K562 (cell line): ENCODE data around the gene DYRK2. TPM values are rescaled to one million over a fixed set of nuclear protein-coding genes. Genes with fewer than 3 reads are reported as not detected.

Experiments
- ATAC-seq: fragments of 200-7000 bp; cut with Tn5 transposase; 3 replicates; pipeline ENCODE4 v1.9.1; 2020; ENCODE audit warnings: moderate library complexity
- BruUV-seq: library from RNA; stranded (reverse); fragments of 400-500 nt; replicated peaks from 2 replicates; lab custom pipeline; 2021; lab: Mats Ljungman, UMichigan
- CTCF ChIA-PET: fragments of 300-600 bp; formaldehyde crosslinking; extraction: SDS; loops from one replicate; lab custom pipeline; 2021; ENCODE audit warnings: low intra/inter-chr PET ratio; lab: Yijun Ruan, JAX
- POLR2A ChIA-PET: fragments of 300-600, 350-650 bp; sonication (Branson Sonifier 250); formaldehyde crosslinking; extraction: SDS; loops from one replicate; lab custom pipeline; 2021; ENCODE audit warnings: antibody characterized with exemption, inconsistent platforms; lab: Yijun Ruan, JAX
- DNase-seq, 4 experiments: peaks; one replicate each; pipeline versions ENCODE4 v3.0.0 to v3.0.0-alpha.2; 2011 to 2018; ENCODE audit warnings: low spot score in 3 of 4, mixed read lengths in 3 of 4; ENCODE audit errors: extremely low read depth in 1 of 4
- FAIRE-seq: peaks from 2 replicates; lab custom pipeline; 2011; peaks lifted over from hg19 to GRCh38; lab: Jason Lieb, UNC
- H2AFZ ChIP-seq: 2 replicates; pipeline ENCODE4 v1.6.0; 2011; ENCODE audit warnings: low read depth, low read length, control low read depth, inconsistent platforms
- H3K27ac ChIP-seq: fragments of 200-600 bp; 3 replicates; pipeline ENCODE4 v1.8.0; 2011; ENCODE audit warnings: low read depth, mild to moderate bottlenecking, control low read depth, inconsistent platforms, low read length, moderate library complexity, mixed read lengths; ENCODE audit errors: extremely low read depth
- H3K27me3 ChIP-seq, 2 experiments: fragments of 300-600 bp in 1 of 2; 2 replicates in 1 of 2; 3 replicates in 1 of 2; pipeline versions ENCODE4 v1.6.0 to v1.8.0; 2011; ENCODE audit warnings: inconsistent platforms in 2 of 2, low read length in 2 of 2, mild to moderate bottlenecking in 1 of 2, mixed read lengths in 1 of 2, moderate library complexity in 1 of 2; ENCODE audit not compliant: control insufficient read depth in 2 of 2, insufficient read depth in 2 of 2
- H3K36me3 ChIP-seq: fragments of 300-600 bp; 3 replicates; pipeline ENCODE4 v1.8.0; 2011; ENCODE audit warnings: mild to moderate bottlenecking, low read length, inconsistent platforms; ENCODE audit not compliant: control insufficient read depth, insufficient read depth
- H3K4me1 ChIP-seq, 2 experiments: fragments of 200-600 bp in 1 of 2; replicated peaks in 1 of 2; 2 replicates in 1 of 2; 3 replicates in 1 of 2; pipeline versions ENCODE4 v1.5.1 to v1.8.0; 2011; ENCODE audit warnings: inconsistent platforms in 2 of 2, low read length in 2 of 2, mild to moderate bottlenecking in 1 of 2, mixed read lengths in 1 of 2, moderate library complexity in 1 of 2; ENCODE audit not compliant: control insufficient read depth in 2 of 2, insufficient read depth in 2 of 2
- H3K4me2 ChIP-seq: 2 replicates; pipeline ENCODE4 v1.6.1; 2011; ENCODE audit warnings: low read length, control low read depth, inconsistent platforms, mixed read lengths; ENCODE audit not compliant: insufficient read depth
- H3K4me3 ChIP-seq: fragments of 200-600 bp; sonication (generic), shearing (Covaris generic); 2 replicates; pipeline ENCODE4 v1.5.1; 2016; ENCODE audit warnings: control low read depth, inconsistent platforms
- H3K79me2 ChIP-seq: fragments of 200-600 bp; 3 replicates; pipeline ENCODE4 v1.8.0; 2011; ENCODE audit warnings: low read length, inconsistent platforms; ENCODE audit not compliant: control insufficient read depth, insufficient read depth
- H3K9ac ChIP-seq, 2 experiments: 2 replicates each; pipeline versions ENCODE4 v1.6.0 to v1.6.1; 2011; ENCODE audit warnings: low read depth in 2 of 2, low read length in 2 of 2, control low read depth in 1 of 2, inconsistent platforms in 1 of 2, mild to moderate bottlenecking in 1 of 2, mixed read lengths in 1 of 2; ENCODE audit not compliant: insufficient read depth in 1 of 2
- H3K9me1 ChIP-seq: one replicate; pipeline ENCODE4 v1.6.0; 2011; ENCODE audit warnings: inconsistent platforms, mild to moderate bottlenecking, low read length, moderate library complexity; ENCODE audit not compliant: control insufficient read depth, insufficient read depth
- H3K9me3 ChIP-seq: replicated peaks from 2 replicates; pipeline ENCODE4 v1.5.1; 2011; ENCODE audit warnings: low read depth, low read length, inconsistent platforms; ENCODE audit not compliant: control insufficient read depth, insufficient read depth
- H4K20me1 ChIP-seq: replicated peaks from 2 replicates; pipeline ENCODE4 v1.6.1; 2011; ENCODE audit warnings: low read length, inconsistent platforms, mixed read lengths; ENCODE audit not compliant: control insufficient read depth, insufficient read depth
- C11orf30 ChIP-seq: fragments of 450-650 bp; IDR thresholded peaks from 2 replicates; pipeline ENCODE4 v1.6.1; 2016; ENCODE audit warnings: low read depth, mild to moderate bottlenecking
- CREB1 ChIP-seq, 2 experiments: sonication (generic) in 1 of 2; formaldehyde crosslinking in 1 of 2; IDR thresholded peaks; 2 replicates each; pipeline versions ENCODE4 v1.6.1 to v1.8.0; 2012 to 2022; ENCODE audit warnings: inconsistent platforms in 1 of 2, mild to moderate bottlenecking in 1 of 2, missing genetic modification reagents in 1 of 2, moderate library complexity in 1 of 2
- SMC3 ChIP-seq: conservative IDR thresholded peaks from 2 replicates; pipeline ENCODE4 v1.6.1; 2011; ENCODE audit warnings: low read depth, low read length, improper control_type of control experiment; ENCODE audit not compliant: insufficient read depth
- SRF ChIP-seq, 2 experiments: fragments of 250-450, 450-650 bp in 1 of 2; sonication (Bioruptor Pico) in 1 of 2; sonication (generic) in 1 of 2; formaldehyde crosslinking; IDR thresholded peaks; 2 replicates each; pipeline versions ENCODE4 v1.5.0 to v1.5.1; 2020 to 2022; ENCODE audit warnings: mild to moderate bottlenecking in 1 of 2, missing genetic modification reagents in 1 of 2
- STAG1 ChIP-seq: sonication (generic); formaldehyde crosslinking; IDR thresholded peaks from 2 replicates; pipeline ENCODE4 v1.5.0; 2020; ENCODE audit warnings: missing genetic modification reagents, borderline replicate concordance
- TBL1XR1 ChIP-seq, 2 experiments: IDR thresholded peaks; 2 replicates each; pipeline ENCODE4 v1.6.1; 2012; ENCODE audit warnings: improper control_type of control experiment in 2 of 2, low read length in 2 of 2, mild to moderate bottlenecking in 1 of 2
- TCFL5 ChIP-seq: fragments of 250-450 bp; sonication (Bioruptor Pico); conservative IDR thresholded peaks from 2 replicates; pipeline ENCODE4 v1.6.1; 2021; ENCODE audit warnings: mild to moderate bottlenecking, moderate library complexity, matching md5 sums
- XRCC5 ChIP-seq: fragments of 200-400 bp; formaldehyde crosslinking; IDR thresholded peaks from 2 replicates; pipeline ENCODE4 v1.6.1; 2017; ENCODE audit warnings: low read depth, mild to moderate bottlenecking, low read length
- ZNF197 ChIP-seq: fragments of 200-800 bp; sonication (Bioruptor generic); IDR thresholded peaks from 2 replicates; pipeline ENCODE4 v1.6.1; 2016; ENCODE audit warnings: low read depth, missing genetic modification characterization, missing compliant biosample characterization
- ZSCAN32 ChIP-seq: fragments of 450-650 bp; formaldehyde crosslinking; IDR thresholded peaks from 2 replicates; pipeline ENCODE4 v1.4.0; 2020; ENCODE audit warnings: mild to moderate bottlenecking, moderate library complexity
- in situ Hi-C: fragments of 300-500 bp; cut with MboI; formaldehyde crosslinking; loops from 4 replicates; pipeline ENCODE4 v1.15.0; 2018; ENCODE audit warnings: inconsistent platforms, mixed read lengths
- intact Hi-C: fragments of 100-400 bp; cut with micrococcal nuclease; formaldehyde crosslinking; loops from 2 replicates; pipeline ENCODE4 v1.14.2; 2022
- polyA plus RNA-seq, 8 experiments: library from polyadenylated mRNA; depleted of rRNA in 4 of 8; stranded (reverse) in 5 of 8; unstranded in 3 of 8; fragments of >200 nt; fragmentation: Nextera tagmentation in 2 of 8; fragmentation: Illumina TruSeq in 1 of 8; extraction: Ambion mirVana in 2 of 8; extraction: Trizol in 1 of 8; gene quantifications; 2 replicates each; pipeline versions ENCODE4 v1.2.1 to v1.2.3, GENCODE V29; 2011 to 2014; ENCODE audit warnings: inconsistent platforms in 1 of 8, missing spikeins in 1 of 8
- total RNA-seq, 7 experiments: library from RNA; depleted of rRNA in 6 of 7; stranded (reverse); fragments of >200 nt in 6 of 7; fragmentation: Illumina TruSeq in 2 of 7; extraction: Trizol in 2 of 7; gene quantifications; 2 replicates each; pipeline versions ENCODE4 v1.2.1 to v1.2.3, GENCODE V29; 2011 to 2021; ENCODE audit warnings: low replicate concordance in 1 of 7
- TF ChIP-seq, protein P1 (sequence below): fragments of 150-350 bp; conservative IDR thresholded peaks from 2 replicates; pipeline ENCODE4 v1.6.1; 2014; ENCODE audit warnings: low read length
- TF ChIP-seq, protein P2 (sequence below): fragments of 450-650 bp; formaldehyde crosslinking; IDR thresholded peaks from 2 replicates; pipeline ENCODE4 v1.4.0; 2020; ENCODE audit warnings: mild to moderate bottlenecking
- TF ChIP-seq, protein P3 (sequence below): fragments of 450-650 bp; IDR thresholded peaks from 2 replicates; pipeline ENCODE4 v1.6.1; 2016
- TF ChIP-seq, protein P4 (sequence below): fragments of 250-450 bp; sonication (Bioruptor Pico); IDR thresholded peaks from 2 replicates; pipeline ENCODE4 v1.4.0; 2020

Gene DYRK2
- total and polyA plus RNA-seq, 9 of the 15 experiments (the other 6 are each of a cell fraction or from before 2014, with no cell fraction given), result 1.7 to 15.4 (median 8.4) TPM

DNA sequence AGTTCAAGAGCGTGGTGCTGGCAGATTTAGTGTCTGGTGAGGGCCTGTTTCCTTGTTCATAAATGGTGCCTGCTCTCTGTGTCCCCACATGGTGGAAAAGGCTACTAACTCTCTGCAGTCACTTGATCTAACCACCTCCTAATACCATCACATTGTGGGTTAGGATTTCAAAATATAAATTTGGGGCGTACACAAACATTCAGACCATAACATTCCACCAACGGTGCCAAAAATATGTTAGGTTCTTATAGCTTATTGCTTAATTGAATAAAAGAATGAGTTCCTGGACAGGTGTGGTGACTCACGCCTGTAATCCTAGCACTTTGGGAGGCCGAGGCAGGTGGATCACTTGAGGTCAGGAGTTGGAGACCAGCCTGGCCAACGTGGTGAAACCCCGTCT is 3.4 kb upstream of the DYRK2 start (continued):
- TF ChIP-seq, protein P1, sequence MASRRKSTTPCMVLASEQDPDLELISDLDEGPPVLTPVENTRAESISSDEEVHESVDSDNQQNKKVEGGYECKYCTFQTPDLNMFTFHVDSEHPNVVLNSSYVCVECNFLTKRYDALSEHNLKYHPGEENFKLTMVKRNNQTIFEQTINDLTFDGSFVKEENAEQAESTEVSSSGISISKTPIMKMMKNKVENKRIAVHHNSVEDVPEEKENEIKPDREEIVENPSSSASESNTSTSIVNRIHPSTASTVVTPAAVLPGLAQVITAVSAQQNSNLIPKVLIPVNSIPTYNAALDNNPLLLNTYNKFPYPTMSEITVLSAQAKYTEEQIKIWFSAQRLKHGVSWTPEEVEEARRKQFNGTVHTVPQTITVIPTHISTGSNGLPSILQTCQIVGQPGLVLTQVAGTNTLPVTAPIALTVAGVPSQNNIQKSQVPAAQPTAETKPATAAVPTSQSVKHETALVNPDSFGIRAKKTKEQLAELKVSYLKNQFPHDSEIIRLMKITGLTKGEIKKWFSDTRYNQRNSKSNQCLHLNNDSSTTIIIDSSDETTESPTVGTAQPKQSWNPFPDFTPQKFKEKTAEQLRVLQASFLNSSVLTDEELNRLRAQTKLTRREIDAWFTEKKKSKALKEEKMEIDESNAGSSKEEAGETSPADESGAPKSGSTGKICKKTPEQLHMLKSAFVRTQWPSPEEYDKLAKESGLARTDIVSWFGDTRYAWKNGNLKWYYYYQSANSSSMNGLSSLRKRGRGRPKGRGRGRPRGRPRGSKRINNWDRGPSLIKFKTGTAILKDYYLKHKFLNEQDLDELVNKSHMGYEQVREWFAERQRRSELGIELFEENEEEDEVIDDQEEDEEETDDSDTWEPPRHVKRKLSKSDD, result no peak
- TF ChIP-seq SMC3 (no peak), ZNF197 (no peak), CREB1 (IDR thresholded peaks at IDR 0.05) (no peak), CREB1 (CRISPR knock-in tag; IDR thresholded peaks at IDR 0.05) (no peak), SRF (CRISPR knock-in tag; IDR thresholded peaks at IDR 0.05) (no peak), C11orf30 (no peak)
- TF ChIP-seq, protein P2, sequence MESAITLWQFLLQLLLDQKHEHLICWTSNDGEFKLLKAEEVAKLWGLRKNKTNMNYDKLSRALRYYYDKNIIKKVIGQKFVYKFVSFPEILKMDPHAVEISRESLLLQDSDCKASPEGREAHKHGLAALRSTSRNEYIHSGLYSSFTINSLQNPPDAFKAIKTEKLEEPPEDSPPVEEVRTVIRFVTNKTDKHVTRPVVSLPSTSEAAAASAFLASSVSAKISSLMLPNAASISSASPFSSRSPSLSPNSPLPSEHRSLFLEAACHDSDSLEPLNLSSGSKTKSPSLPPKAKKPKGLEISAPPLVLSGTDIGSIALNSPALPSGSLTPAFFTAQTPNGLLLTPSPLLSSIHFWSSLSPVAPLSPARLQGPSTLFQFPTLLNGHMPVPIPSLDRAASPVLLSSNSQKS (CRISPR knock-in tag), result no peak

DNA sequence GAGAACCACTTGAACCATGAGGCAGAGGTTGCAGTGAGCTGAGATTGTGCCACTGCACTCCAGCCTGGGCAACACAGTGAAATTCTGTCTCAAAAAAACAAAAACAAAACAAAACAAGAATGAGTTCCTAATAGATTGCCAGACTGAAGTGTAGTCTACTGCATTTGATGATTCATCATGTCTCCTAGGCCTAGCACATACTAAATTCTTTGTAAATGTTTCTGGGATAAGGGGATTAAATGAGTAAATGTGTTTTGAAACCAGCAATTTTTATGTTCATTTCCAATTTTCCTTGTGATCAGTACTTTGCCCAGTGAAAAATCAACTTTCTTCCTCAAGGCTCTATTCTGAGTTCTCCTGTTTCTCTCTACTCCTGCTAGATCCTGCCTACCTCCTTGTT is 2.9 kb upstream of the DYRK2 start:
- Histone ChIP-seq H3K4me1 (peaks cover 14 to 31% of the 10 kb centered on the region in 2 experiments; a peak in 4 of 5 replicates), H3K9ac (no peak overlapping the region), H4K20me1 (0 out of 2 replicates have a peak, but pooled peaks cover 2% of the 10 kb centered on the region), H3K4me2 (no peak overlapping the region), H3K9me3 (no peaks in the 10 kb centered on the region), H3K27me3 (peaks cover 4 to 7% of the 10 kb centered on the region in 2 experiments; a peak in 3 of 5 replicates), H3K4me3 (no peak overlapping the region), H3K36me3 (no peaks in the 10 kb centered on the region), H3K9me1 (no peaks in the 10 kb centered on the region), H2AFZ (no peak overlapping the region), H3K79me2 (peaks cover 19% of the 10 kb centered on the region), H3K27ac (no peak overlapping the region)
- no peak for FAIRE-seq
- no peak for DNase-seq
- ATAC-seq, result no peak
- in situ Hi-C loops, result no loop called here
- no TSS peak for BruUV-seq
- intact Hi-C loops, result no loop called here
- ChIA-PET CTCF (no interaction called here), POLR2A (no interaction called here)
- no peak for TF ChIP-seq XRCC5
- no peak for TF ChIP-seq ZSCAN32 (CRISPR knock-in tag)
- TF ChIP-seq TBL1XR1 (IDR thresholded peaks at IDR 0.05; ENCODE audit: low read length in 2 of 2), result no peak
- TF ChIP-seq, protein P3, sequence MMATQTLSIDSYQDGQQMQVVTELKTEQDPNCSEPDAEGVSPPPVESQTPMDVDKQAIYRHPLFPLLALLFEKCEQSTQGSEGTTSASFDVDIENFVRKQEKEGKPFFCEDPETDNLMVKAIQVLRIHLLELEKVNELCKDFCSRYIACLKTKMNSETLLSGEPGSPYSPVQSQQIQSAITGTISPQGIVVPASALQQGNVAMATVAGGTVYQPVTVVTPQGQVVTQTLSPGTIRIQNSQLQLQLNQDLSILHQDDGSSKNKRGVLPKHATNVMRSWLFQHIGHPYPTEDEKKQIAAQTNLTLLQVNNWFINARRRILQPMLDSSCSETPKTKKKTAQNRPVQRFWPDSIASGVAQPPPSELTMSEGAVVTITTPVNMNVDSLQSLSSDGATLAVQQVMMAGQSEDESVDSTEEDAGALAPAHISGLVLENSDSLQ, result no peak
- TF ChIP-seq, protein P4, sequence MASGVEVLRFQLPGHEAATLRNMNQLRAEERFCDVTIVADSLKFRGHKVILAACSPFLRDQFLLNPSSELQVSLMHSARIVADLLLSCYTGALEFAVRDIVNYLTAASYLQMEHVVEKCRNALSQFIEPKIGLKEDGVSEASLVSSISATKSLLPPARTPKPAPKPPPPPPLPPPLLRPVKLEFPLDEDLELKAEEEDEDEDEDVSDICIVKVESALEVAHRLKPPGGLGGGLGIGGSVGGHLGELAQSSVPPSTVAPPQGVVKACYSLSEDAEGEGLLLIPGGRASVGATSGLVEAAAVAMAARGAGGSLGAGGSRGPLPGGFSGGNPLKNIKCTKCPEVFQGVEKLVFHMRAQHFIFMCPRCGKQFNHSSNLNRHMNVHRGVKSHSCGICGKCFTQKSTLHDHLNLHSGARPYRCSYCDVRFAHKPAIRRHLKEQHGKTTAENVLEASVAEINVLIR (CRISPR knock-in tag), result no peak
- TF ChIP-seq TCFL5 (CRISPR knock-in tag), result no peak
- no peak for TF ChIP-seq STAG1 (CRISPR knock-in tag)
